GM19238 (cell line): ENCODE measurements around the gene RC3H2.

ENCODE experiments used
- DNase-seq: peaks from one replicate; pipeline ENCODE4 v3.0.0; 2011; ENCODE audit warnings: low spot score; ENCODE audit not compliant: insufficient read length

The RC3H2 gene

GRCh38 chr9:122904823-122905710 is at the start of gene RC3H2:
RC3H2 (minus strand) TSS chr9:122905359; CDS start chr9:122897509, 7,850 bp downstream.
- DNase-seq: peak; percentile 77

GRCh38 chr9:122954253-122954691 is 49.1 kb upstream of the RC3H2 start:
- DNase-seq: no peak

GRCh38 chr9:122951056-122951455 is 45.9 kb upstream of the RC3H2 start:
- DNase-seq: no peak

- DNase-seq: no peak
Measured at GRCh38 chr9:122950263-122950662, 45.1 kb upstream of the RC3H2 start.

GRCh38 chr9:122949696-122950095 is 44.5 kb upstream of the RC3H2 start:
- DNase-seq: no peak

- no peak for DNase-seq
Measured at GRCh38 chr9:122948313-122948712, 43.2 kb upstream of the RC3H2 start.

- no peak for DNase-seq
Measured at GRCh38 chr9:122946461-122947005, 41.4 kb upstream of the RC3H2 start.

- DNase-seq: no peak
Measured at GRCh38 chr9:122944960-122945888, 40.1 kb upstream of the RC3H2 start.

GRCh38 chr9:122941582-122942234 is 36.5 kb upstream of the RC3H2 start:
- DNase-seq: no peak

GRCh38 chr9:122940749-122941581 is 35.8 kb upstream of the RC3H2 start, which contains the start of gene RABGAP1:
RABGAP1 (plus strand) TSS chr9:122941020; CDS start chr9:122957060, 16,040 bp downstream.
- DNase-seq: peak; percentile 91

GRCh38 chr9:122940454-122940748 is 35.2 kb upstream of the RC3H2 start:
- no peak for DNase-seq

GRCh38 chr9:122939601-122940000 is 34.4 kb upstream of the RC3H2 start:
- no peak for DNase-seq

GRCh38 chr9:122936883-122937282 is 31.7 kb upstream of the RC3H2 start:
- DNase-seq: no peak

- no peak for DNase-seq
Measured at GRCh38 chr9:122936464-122936863, 31.3 kb upstream of the RC3H2 start.

- DNase-seq: peak; percentile 90
Measured at GRCh38 chr9:122931226-122932121, 26.3 kb upstream of the RC3H2 start, which contains the start of gene ZBTB26. ZBTB26 (minus strand) TSS chr9:122931512; CDS start chr9:122919934, 11,578 bp downstream.

- no peak for DNase-seq
Measured at GRCh38 chr9:122930541-122931225, 25.5 kb upstream of the RC3H2 start.

- no peak for DNase-seq
Measured at GRCh38 chr9:122929796-122930354, 24.7 kb upstream of the RC3H2 start.

GRCh38 chr9:122923947-122924346 is 18.8 kb upstream of the RC3H2 start:
- no peak for DNase-seq
